BJ (cell line): ENCODE results near the gene PRKAR2B. TPM values are rescaled to one million over a fixed set of nuclear protein-coding genes. Genes with fewer than 3 reads are reported as not detected.

Source experiments
- CTCF ChIA-PET: fragments of 350-600 bp; formaldehyde crosslinking; extraction: SDS; loops from one replicate; lab custom pipeline; 2021; ENCODE audit warnings: antibody characterized with exemption, inconsistent platforms; lab: Yijun Ruan, JAX
- POLR2A ChIA-PET: fragments of 300-600 bp; sonication (Branson Sonifier 250); formaldehyde crosslinking; extraction: SDS; loops from one replicate; lab custom pipeline; 2021; ENCODE audit warnings: antibody characterized with exemption; lab: Charles Lee
- DNase-seq: peaks from one replicate; pipeline ENCODE4 v3.0.0-alpha.2; 2011; ENCODE audit warnings: low read depth
- H3K27me3 ChIP-seq: 2 replicates; pipeline ENCODE4 v1.6.0; 2011; ENCODE audit warnings: low read length; ENCODE audit not compliant: control insufficient read depth, insufficient read depth
- H3K36me3 ChIP-seq: 2 replicates; pipeline ENCODE4 v1.5.1; 2011; ENCODE audit warnings: low read length; ENCODE audit not compliant: control insufficient read depth, insufficient read depth
- H3K4me3 ChIP-seq: 2 replicates; pipeline ENCODE4 v1.5.1; 2011; ENCODE audit warnings: low read depth, mild to moderate bottlenecking, control low read depth, low read length
- CTCF ChIP-seq: IDR thresholded peaks from 2 replicates; pipeline ENCODE4 v1.5.1; 2011; ENCODE audit warnings: low read depth, mild to moderate bottlenecking, control low read depth, inconsistent platforms, low read length, moderate library complexity; ENCODE audit not compliant: insufficient read depth
- polyA plus RNA-seq: library from polyadenylated mRNA; depleted of rRNA; stranded (reverse); fragments of >200 nt; gene quantifications from 2 replicates; pipeline ENCODE4 v1.2.3, GENCODE V29; 2011

Gene PRKAR2B
- polyA plus RNA-seq, 1 experiment = 2.6 TPM

DNA sequence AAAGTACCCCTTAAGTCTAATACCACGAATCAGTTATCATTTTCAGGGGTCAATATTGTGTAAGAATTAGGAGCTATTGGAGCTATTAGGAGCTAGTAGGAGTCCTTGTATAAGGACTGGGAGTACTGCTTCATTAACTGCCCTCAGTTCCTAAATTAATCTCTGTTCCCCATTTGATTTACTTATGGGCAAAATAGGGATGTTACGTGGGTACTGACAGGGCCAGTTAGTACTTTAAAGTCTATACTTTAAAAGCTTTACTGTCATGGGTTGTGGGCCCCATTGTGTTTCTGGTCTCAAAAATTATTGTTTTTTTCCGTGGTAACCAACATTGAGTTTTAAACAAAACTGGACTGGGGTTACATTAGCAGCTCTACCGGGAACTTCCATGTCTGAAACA lies 60.3 kb downstream of the PRKAR2B start:
- TF ChIP-seq CTCF = no peak
- ChIA-PET CTCF (no interaction called here), POLR2A (no interaction called here)
- Histone ChIP-seq H3K4me3 (no peak overlapping the region), H3K36me3 (no peaks in the 10 kb centered on the region), H3K27me3 (no peaks in the 10 kb centered on the region)
- no peak for DNase-seq

DNA sequence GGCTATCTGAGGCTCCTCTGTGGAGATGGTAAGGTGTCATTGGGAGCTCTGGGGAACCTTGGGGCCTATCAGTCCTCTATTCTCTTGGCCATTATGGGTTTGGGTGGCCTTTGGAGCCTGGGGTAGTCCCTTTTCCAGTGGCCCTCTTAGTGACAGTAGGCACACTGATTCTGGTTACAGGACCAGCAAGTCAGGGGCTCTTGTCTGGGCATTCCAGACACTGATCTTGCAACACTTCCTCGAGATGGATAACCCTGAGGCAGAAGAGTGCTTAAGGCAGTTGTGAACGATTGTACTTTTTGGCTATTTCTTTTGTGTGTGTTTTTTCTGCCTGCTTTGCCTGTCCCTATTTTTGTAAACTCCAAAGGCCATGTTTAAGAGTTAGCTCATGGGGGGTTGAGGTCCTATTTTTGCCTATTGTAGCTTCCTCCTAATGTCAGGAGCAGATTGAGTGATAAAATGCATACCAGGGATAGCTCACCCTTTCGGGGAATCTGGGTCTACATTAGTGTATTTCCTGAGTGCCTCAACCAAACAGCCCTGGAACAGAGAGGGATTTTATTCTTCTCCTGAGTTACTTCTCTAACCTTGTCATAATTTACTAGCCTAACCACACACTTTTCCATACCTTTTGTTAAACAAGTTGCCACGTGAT lies 61.2 kb downstream of the PRKAR2B start:
- POLR2A ChIA-PET = no interaction called here
- no peak for TF ChIP-seq CTCF
- no peak for DNase-seq
- Histone ChIP-seq H3K36me3 (no peaks in the 10 kb centered on the region), H3K27me3 (no peaks in the 10 kb centered on the region), H3K4me3 (no peak overlapping the region)
- CTCF ChIA-PET = interaction anchor here (0.6 to 1.3 kb wide), 2 partner anchors 10 to 45 kb away, joined by 3 to 4 read pairs; no protein-coding TSS in a partner anchor

- H3K36me3 ChIP-seq = no peaks in the 10 kb centered on the region
- no peaks in the 10 kb centered on the region for H3K27me3 ChIP-seq
- TF ChIP-seq CTCF = no peak
- CTCF ChIA-PET = interaction anchor here (1.0 kb wide), 1 partner anchor 39 kb away, joined by 3 read pairs; no protein-coding TSS in a partner anchor
- H3K4me3 ChIP-seq = no peak overlapping the region
- DNase-seq = no peak
- POLR2A ChIA-PET = interaction anchor here (0.6 kb wide), 1 partner anchor 38 kb away, joined by 4 read pairs; no protein-coding TSS in a partner anchor
Measured at GRCh38 chr7:107108793-107109371, 64.4 kb downstream of the PRKAR2B start.

- Histone ChIP-seq H3K4me3 (no peak overlapping the region), H3K27me3 (no peaks in the 10 kb centered on the region), H3K36me3 (no peaks in the 10 kb centered on the region)
- POLR2A ChIA-PET = no interaction called here
- no peak for DNase-seq
- no peak for TF ChIP-seq CTCF
- CTCF ChIA-PET = no interaction called here
Measured at GRCh38 chr7:107109955-107110354, 65.5 kb downstream of the PRKAR2B start.

DNA sequence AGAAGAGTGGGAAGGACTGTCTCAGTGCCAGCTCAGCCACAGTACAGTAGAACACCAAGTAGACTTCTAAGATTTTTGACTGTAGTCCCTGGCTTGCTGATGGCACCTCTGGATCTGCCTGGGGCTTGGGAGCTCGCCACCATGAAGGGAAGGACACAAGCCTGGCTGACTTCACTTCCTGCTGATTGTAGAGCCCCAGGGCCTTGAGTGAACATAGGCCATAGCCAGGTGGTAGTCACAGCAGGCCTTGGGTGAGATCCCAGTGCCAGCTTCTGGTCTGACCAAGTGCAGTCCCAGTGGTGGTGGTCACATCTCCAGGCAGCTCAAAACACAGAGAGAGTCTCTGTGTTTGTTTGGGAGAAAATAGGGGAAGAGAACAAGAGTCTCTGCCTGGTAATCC lies 66.7 kb downstream of the PRKAR2B start:
- DNase-seq = no peak
- Histone ChIP-seq H3K36me3 (no peaks in the 10 kb centered on the region), H3K27me3 (no peaks in the 10 kb centered on the region), H3K4me3 (no peak overlapping the region)
- POLR2A ChIA-PET = no interaction called here
- CTCF ChIA-PET = interaction anchor here (0.7 kb wide), 1 partner anchor 21 kb away, joined by 3 read pairs; no protein-coding TSS in a partner anchor
- TF ChIP-seq CTCF = no peak
